ENCODE measurements around the gene ZFTA.
A peak's percentile ranks its signal among the peaks of the same experiment; 100 is the strongest.

Gene ZFTA

DNA sequence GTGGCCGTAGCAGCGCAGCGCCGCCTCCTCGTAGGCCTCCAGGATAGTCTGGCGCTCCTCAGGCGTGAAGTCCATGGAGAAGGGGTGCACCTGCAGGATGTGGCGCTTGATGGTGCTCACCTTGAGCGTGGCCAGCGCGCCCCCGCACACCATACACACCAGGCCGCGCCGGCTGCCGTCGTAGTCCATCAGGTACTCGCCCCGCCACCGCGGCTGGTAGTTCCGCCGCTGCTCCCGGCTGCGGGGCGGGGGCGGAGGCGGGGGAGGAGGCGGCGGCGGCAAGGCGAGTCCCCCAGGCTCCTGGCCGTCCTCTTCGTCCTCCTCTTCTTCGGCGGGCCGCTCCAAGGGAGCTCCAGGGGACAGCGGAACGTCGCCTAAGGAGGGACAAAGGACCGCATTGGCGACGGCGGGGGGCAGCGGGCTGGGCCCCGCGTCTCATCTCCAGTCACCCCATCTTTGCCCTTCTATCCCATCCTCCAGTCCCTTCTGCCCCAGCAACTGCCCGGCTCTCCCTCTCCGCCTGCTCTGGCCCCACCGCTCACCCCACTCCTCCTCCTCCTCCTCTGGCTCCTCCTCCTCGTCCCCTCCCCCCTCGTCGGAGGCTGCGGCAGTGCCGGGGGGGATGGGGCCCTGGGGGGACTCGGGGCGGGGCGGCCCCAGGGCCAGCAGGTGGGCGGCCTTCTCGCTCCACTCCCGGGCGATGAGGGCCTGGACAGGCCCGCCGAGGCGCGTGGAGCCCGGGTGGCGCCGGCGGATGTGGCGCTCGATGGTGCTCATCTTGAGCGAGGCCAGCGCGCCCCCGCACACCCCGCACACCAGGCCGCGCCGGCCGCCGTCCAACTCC, 4.9 kb downstream of the ZFTA start:
- H3K36me3 ChIP-seq (ENCODE audit: control insufficient read depth, insufficient read depth, low read length, severe bottlenecking), result peaks cover 24% of the 10 kb centered on the region
- no peaks in the 10 kb centered on the region for H3K9me3 ChIP-seq (ENCODE audit: control insufficient read depth, low read length)
- H3K9ac ChIP-seq (ENCODE audit: low read length), result peak overlapping the region; percentile 80
- no peak for DNase-seq (ENCODE audit: low read depth)
- no peaks in the 10 kb centered on the region for H3K27me3 ChIP-seq (replicated peaks; ENCODE audit: control insufficient read depth, insufficient read depth, low read length)
- H3K4me1 ChIP-seq (ENCODE audit: control insufficient read depth, insufficient read depth, low read length), result peaks cover 43% of the 10 kb centered on the region
- peak overlapping the region; percentile 77 for H3K4me3 ChIP-seq (ENCODE audit: low read length)

DNA sequence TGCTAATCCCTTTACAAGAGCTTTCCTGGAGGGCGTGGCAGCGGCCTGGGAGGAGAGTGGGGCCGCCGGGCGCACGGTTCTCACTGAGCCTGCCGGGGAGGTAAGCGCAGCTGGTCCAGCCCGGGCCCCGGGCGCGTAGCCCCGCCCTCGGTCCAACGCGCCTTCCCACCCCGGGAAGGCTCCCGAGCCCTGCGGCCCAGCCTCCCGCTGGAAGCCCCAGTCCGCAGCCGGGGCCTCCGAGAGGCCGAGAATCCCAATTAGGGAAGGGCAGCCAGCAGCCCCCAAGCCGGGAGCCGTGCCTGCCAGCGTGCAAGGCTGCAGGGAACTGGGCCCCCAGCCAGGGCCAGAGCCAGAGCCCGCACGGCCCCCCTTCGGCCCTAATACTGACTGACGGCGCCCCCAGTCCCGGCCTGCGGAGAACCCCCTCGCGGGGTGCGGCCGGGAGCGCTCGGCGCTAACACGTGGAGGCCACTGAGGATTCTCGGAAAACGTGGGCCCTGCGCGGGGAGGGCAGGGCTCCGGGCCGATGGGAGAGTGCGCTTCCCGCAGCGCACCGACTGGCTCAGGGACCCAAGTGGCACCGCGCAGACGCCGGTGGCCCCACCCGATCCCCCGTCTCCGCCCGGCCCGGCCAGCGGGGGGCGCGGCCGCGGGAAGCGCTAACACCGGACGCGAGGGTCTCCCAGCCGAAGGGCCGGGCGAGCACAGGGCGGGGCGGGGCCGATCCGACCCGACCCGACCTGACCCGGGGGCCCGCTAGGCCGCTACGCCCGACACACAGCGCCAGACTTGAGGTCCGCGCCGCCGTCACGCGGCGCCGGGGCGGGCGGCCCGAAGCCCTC, 5.7 kb downstream of the ZFTA start:
- peak overlapping the region; percentile 77 for H3K4me3 ChIP-seq (ENCODE audit: low read length)
- H3K4me1 ChIP-seq (ENCODE audit: control insufficient read depth, insufficient read depth, low read length), result peaks cover 43% of the 10 kb centered on the region
- H3K36me3 ChIP-seq (ENCODE audit: control insufficient read depth, insufficient read depth, low read length, severe bottlenecking), result peaks cover 32% of the 10 kb centered on the region
- DNase-seq (ENCODE audit: low read depth), result no peak
- H3K9ac ChIP-seq (ENCODE audit: low read length), result peak overlapping the region; percentile 80
- H3K27me3 ChIP-seq (replicated peaks; ENCODE audit: control insufficient read depth, insufficient read depth, low read length), result no peaks in the 10 kb centered on the region
- no peaks in the 10 kb centered on the region for H3K9me3 ChIP-seq (ENCODE audit: control insufficient read depth, low read length)

DNA sequence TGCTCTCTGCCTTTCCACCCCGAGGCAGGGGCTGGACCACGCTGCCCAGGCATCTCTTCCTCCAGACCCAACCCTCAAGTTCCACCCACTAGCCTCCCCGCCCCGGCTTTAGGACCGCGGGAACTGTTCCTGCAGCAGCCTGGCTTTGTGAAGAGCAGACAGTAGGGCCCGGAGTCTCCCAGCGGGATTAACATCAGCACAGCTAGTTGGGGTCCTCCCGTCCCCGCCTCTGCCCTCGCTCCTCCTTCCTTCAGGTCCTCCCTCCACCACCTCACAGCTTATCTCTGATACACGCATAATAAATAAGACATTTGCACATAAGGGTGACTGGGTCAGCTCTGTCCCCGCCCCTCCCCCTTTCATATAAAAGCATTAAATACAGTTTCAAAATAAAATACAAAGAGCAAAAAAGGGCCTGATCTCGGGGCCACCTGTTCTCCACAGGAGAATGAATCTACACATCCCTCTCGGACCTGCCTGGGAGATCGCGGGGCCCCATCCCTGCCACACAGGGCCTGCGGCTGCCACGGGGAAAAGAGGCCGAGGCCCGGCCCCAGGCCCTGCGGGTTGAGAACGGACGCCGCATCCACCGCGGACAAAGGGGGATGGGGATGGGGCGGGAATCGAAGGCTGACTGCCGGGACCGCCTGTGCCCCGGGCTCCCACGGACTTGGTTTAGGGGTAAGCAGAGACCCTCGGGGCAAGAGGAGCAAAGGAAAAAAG, 6.5 kb downstream of the ZFTA start:
- Histone ChIP-seq H3K9me3 (ENCODE audit: control insufficient read depth, low read length) (no peaks in the 10 kb centered on the region), H3K27me3 (replicated peaks; ENCODE audit: control insufficient read depth, insufficient read depth, low read length) (no peaks in the 10 kb centered on the region), H3K9ac (ENCODE audit: low read length) (peak overlapping the region; percentile 80), H3K36me3 (ENCODE audit: control insufficient read depth, insufficient read depth, low read length, severe bottlenecking) (peaks cover 40% of the 10 kb centered on the region), H3K4me3 (ENCODE audit: low read length) (peak overlapping the region; percentile 77), H3K4me1 (ENCODE audit: control insufficient read depth, insufficient read depth, low read length) (peaks cover 41% of the 10 kb centered on the region)
- DNase-seq (ENCODE audit: low read depth), result no peak

DNA sequence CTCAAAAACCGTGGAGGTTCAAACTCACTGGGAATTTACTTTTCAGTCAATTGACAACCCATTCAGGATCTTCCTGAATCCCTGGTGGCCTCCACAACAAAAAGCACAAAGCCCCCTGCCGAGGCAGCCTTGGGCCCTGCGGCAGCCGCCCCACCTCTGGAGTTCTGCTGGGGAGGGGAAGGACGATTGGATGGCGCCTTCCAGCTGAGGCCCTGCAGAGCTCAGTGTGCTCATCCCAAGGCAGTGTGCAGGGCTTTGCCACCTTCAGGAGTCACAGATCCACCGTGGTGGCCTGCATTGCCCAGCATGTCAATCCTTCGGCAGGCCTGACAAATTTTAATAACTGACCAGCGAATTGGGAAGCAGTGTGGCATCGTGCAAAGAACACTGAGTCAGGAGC, 7.4 kb downstream of the ZFTA start:
- Histone ChIP-seq H3K4me3 (ENCODE audit: low read length) (peak overlapping the region; percentile 77), H3K27me3 (replicated peaks; ENCODE audit: control insufficient read depth, insufficient read depth, low read length) (no peaks in the 10 kb centered on the region), H3K36me3 (ENCODE audit: control insufficient read depth, insufficient read depth, low read length, severe bottlenecking) (peaks cover 49% of the 10 kb centered on the region), H3K9ac (ENCODE audit: low read length) (peak overlapping the region; percentile 80), H3K9me3 (ENCODE audit: control insufficient read depth, low read length) (no peaks in the 10 kb centered on the region), H3K4me1 (ENCODE audit: control insufficient read depth, insufficient read depth, low read length) (peaks cover 32% of the 10 kb centered on the region)
- DNase-seq (ENCODE audit: low read depth), result no peak

DNA sequence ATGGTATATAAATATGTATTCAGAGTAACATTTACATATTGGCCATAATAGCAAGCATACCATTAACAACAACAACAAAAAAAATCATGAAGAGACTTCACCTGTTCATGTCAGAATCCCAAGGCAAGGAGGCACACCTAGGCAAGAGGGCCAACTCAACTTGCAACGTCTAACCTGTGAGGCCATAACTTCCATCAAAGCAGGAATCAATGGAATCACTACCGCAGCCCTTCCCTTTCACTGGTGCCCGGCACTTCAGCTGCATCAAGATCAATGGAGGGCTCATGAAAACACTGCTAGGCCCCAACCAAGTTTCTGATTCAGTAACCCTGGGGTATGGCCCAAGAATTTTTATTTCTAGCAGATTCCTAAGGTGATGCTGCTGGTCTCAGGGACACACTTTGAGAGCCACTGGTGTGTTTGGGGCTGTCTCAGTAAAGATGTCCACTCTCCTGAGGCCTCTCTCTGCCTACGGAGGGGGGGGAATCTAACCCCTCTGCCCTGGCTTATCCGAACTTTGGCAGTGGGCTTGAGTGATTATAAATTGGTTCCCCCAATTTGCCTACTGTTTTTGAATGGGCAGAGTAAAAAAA, 8.0 kb downstream of the ZFTA start:
- Histone ChIP-seq H3K9me3 (ENCODE audit: control insufficient read depth, low read length) (no peaks in the 10 kb centered on the region), H3K27me3 (replicated peaks; ENCODE audit: control insufficient read depth, insufficient read depth, low read length) (no peaks in the 10 kb centered on the region), H3K4me3 (ENCODE audit: low read length) (no peak overlapping the region), H3K9ac (ENCODE audit: low read length) (no peak overlapping the region), H3K36me3 (ENCODE audit: control insufficient read depth, insufficient read depth, low read length, severe bottlenecking) (peaks cover 54% of the 10 kb centered on the region), H3K4me1 (ENCODE audit: control insufficient read depth, insufficient read depth, low read length) (peaks cover 26% of the 10 kb centered on the region)
- no peak for DNase-seq (ENCODE audit: low read depth)

DNA sequence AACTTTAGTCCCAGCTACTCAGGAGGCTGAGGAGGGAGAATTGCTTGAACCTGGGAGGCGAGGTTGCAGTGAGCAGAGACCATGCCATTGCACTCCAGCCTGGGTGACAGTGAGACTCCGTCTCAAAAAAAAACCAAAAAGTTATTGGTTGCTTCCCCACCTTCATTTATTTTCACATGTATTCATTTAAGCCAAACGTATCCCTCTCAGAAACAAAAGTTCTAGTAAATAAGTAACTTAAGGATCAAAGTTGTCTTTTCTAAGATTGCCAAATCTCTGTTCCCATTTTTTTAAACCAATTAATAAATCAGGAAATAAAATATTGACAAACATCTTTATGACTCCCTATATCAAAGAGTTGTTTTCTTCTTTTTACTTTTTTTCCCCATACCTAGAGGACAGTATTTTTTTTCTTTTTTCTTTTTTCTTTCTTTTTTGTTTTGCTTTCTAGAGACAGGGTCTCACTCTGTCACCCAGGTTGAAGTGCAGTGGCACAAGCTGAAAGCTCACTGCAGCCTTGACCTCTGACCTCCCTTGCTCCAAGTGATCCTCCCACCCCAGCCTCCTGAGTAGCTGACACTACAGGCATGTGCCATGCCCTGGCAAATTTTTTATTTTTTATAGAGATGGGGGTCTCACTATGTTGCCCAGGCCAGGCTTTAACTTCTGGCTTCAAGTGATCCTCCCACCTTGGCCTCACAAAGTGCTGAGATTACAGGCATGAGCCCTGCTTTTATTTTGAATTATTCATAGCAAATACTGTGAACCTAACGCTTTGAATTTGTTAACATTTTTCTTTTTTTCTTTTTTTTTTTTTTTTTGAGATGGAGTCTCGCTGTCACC, 11.4 kb downstream of the ZFTA start:
- no peak overlapping the region for H3K9ac ChIP-seq (ENCODE audit: low read length)
- no peak overlapping the region for H3K4me3 ChIP-seq (ENCODE audit: low read length)
- peaks cover 78% of the 10 kb centered on the region for H3K36me3 ChIP-seq (ENCODE audit: control insufficient read depth, insufficient read depth, low read length, severe bottlenecking)
- H3K4me1 ChIP-seq (ENCODE audit: control insufficient read depth, insufficient read depth, low read length), result peaks cover 5% of the 10 kb centered on the region
- H3K27me3 ChIP-seq (replicated peaks; ENCODE audit: control insufficient read depth, insufficient read depth, low read length), result no peaks in the 10 kb centered on the region
- H3K9me3 ChIP-seq (ENCODE audit: control insufficient read depth, low read length), result no peaks in the 10 kb centered on the region
- DNase-seq (ENCODE audit: low read depth), result no peak

DNA sequence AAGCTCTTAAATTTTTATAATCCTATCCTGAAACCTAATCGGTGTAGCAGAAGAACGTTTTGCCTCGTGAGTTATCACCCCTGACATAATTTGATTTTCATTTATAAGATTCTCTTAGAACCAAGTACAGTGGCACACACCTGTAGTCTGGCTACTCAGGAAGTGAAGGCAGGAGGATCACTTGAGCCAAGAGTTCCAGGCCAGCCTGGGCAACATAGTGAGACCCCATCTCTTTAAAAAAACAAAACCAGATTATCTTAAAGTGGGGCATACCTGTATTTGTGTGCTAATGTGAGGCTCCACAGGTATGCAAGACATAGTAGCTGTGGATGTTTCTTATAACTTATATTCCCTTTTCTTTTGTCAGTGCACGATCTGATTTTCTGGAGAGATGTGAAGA, 19.0 kb downstream of the ZFTA start:
- H3K4me3 ChIP-seq (ENCODE audit: low read length), result no peak overlapping the region
- peaks cover 53% of the 10 kb centered on the region for H3K36me3 ChIP-seq (ENCODE audit: control insufficient read depth, insufficient read depth, low read length, severe bottlenecking)

DNA sequence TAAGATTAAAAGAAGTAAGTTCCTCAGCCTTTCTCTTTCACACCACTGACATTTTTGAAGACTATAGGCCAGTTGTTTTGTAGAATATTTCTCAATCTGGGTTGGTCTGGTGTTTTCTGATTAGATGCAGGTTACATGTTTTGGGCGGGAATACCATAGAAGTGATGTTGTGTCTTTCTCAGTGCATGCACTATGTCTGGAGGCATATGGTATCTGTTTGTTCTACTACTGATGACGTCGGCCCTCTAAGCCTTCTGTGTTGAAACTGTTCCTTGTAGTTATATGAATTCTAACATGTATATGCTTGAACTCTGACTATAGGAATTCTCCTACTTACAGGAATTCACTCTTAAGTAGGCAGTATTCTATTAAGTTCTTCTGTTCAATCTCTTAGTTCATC, 21.6 kb downstream of the ZFTA start:
- H3K4me3 ChIP-seq (ENCODE audit: low read length), result no peak overlapping the region
- no peaks in the 10 kb centered on the region for H3K9me3 ChIP-seq (ENCODE audit: control insufficient read depth, low read length)
- H3K4me1 ChIP-seq (ENCODE audit: control insufficient read depth, insufficient read depth, low read length), result no peaks in the 10 kb centered on the region
- DNase-seq (ENCODE audit: low read depth), result peak; percentile 87
- H3K27me3 ChIP-seq (replicated peaks; ENCODE audit: control insufficient read depth, insufficient read depth, low read length), result no peaks in the 10 kb centered on the region
- no peak overlapping the region for H3K9ac ChIP-seq (ENCODE audit: low read length)
- H3K36me3 ChIP-seq (ENCODE audit: control insufficient read depth, insufficient read depth, low read length, severe bottlenecking), result peaks cover 39% of the 10 kb centered on the region

More for the DNA sequence above, 19.0 kb downstream of the ZFTA start:
- no peaks in the 10 kb centered on the region for H3K27me3 ChIP-seq (replicated peaks; ENCODE audit: control insufficient read depth, insufficient read depth, low read length)
- H3K4me1 ChIP-seq (ENCODE audit: control insufficient read depth, insufficient read depth, low read length), result no peaks in the 10 kb centered on the region
- no peaks in the 10 kb centered on the region for H3K9me3 ChIP-seq (ENCODE audit: control insufficient read depth, low read length)
- H3K9ac ChIP-seq (ENCODE audit: low read length), result no peak overlapping the region
- DNase-seq (ENCODE audit: low read depth), result no peak

DNA sequence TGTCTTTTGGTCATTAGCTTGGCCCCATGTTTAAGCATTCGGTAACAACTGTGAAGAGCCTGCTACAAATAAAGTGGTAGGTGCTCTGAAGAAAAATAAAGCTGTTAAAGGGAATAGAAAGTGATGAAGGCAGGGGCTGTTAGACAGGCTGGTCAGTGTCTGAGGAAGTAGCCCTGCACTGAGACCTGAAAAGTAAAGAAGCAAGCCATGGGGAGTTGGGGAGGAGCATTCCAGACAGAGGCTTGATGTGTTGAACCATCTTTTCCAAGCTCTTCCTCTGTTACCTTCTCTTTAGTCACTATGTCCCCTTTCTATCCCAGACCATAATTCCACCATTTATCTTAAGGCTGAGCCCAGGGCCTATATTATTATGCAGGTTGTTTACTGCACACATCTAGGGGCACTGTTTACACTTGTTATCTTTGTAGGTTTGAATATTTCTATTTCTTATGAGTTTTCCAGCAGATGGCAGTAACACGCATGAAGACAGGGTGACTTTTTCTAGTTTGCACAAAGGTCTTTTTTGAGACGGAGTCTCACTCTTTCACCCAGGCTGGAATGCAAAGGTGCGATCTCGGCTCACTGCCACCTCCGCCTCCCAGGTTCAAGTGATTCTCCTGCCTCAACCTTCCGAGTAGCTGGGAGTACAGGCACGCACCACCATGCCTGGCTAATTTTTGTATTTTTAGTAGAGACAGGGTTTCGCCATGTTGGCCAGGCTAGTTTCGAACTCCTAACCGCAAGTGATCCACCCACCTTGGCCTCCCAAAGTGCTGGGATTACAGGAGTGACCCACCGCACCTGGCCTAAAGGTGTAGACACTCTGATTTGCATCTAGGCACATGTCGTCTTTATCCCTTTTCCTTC, 23.0 kb downstream of the ZFTA start:
- H3K9me3 ChIP-seq (ENCODE audit: control insufficient read depth, low read length), result no peaks in the 10 kb centered on the region
- no peak for DNase-seq (ENCODE audit: low read depth)
- H3K27me3 ChIP-seq (replicated peaks; ENCODE audit: control insufficient read depth, insufficient read depth, low read length), result no peaks in the 10 kb centered on the region
- H3K9ac ChIP-seq (ENCODE audit: low read length), result no peak overlapping the region
- peaks cover 24% of the 10 kb centered on the region for H3K36me3 ChIP-seq (ENCODE audit: control insufficient read depth, insufficient read depth, low read length, severe bottlenecking)
- no peaks in the 10 kb centered on the region for H3K4me1 ChIP-seq (ENCODE audit: control insufficient read depth, insufficient read depth, low read length)
- no peak overlapping the region for H3K4me3 ChIP-seq (ENCODE audit: low read length)

Measured in adipocyte (in vitro differentiated cells).